Measurements from ENCODE around the gene PCDHGA7.
A peak's percentile ranks its signal among the peaks of the same experiment; 100 is the strongest.
"Not testable (repeated sequence)": the region's sequence is repeated elsewhere in the genome, so short reads cannot be mapped to it uniquely, and the experiment has no call there.

The PCDHGA7 gene

GRCh38 chr5:141402553-141403243 is 20.2 kb downstream of the PCDHGA7 start, which contains the start of gene PCDHGA9:
Gene PCDHGA9 (plus strand): TSS chr5:141402778. CDS start chr5:141402953, 175 bp downstream.
- DNase-seq = peak; percentile 6

GRCh38 chr5:141403387-141403786 is 20.8 kb downstream of the PCDHGA7 start:
- DNase-seq = no peak

GRCh38 chr5:141407790-141408505 is 25.4 kb downstream of the PCDHGA7 start, which contains the start of gene PCDHGB6:
Gene PCDHGB6 (plus strand): TSS chr5:141408021. CDS start chr5:141408203, 182 bp downstream.
- DNase-seq = not testable (repeated sequence)

- no peak for DNase-seq
Observed at GRCh38 chr5:141409598-141410306, 27.2 kb downstream of the PCDHGA7 start.

GRCh38 chr5:141411575-141411974 is 29.0 kb downstream of the PCDHGA7 start:
- no peak for DNase-seq

- peak; percentile 7 for DNase-seq
Observed at GRCh38 chr5:141412854-141413539, 30.5 kb downstream of the PCDHGA7 start, which contains the start of gene PCDHGA10. Gene PCDHGA10 (plus strand): TSS chr5:141412987. CDS start chr5:141413176, 189 bp downstream.

- no peak for DNase-seq
Observed at GRCh38 chr5:141413540-141414069, 31.1 kb downstream of the PCDHGA7 start.

GRCh38 chr5:141414548-141415274 is 32.2 kb downstream of the PCDHGA7 start:
- not testable (repeated sequence) for DNase-seq

GRCh38 chr5:141415275-141415618 is 32.7 kb downstream of the PCDHGA7 start:
- DNase-seq = not testable (repeated sequence)

GRCh38 chr5:141417494-141418172 is 35.1 kb downstream of the PCDHGA7 start, which contains the start of gene PCDHGB7:
Gene PCDHGB7 (plus strand): TSS chr5:141417677. CDS start chr5:141417860, 183 bp downstream.
- DNase-seq = not testable (repeated sequence)

GRCh38 chr5:141419074-141419880 is 36.7 kb downstream of the PCDHGA7 start:
- DNase-seq = no peak

GRCh38 chr5:141420855-141421488 is 38.4 kb downstream of the PCDHGA7 start, which contains the start of gene PCDHGA11:
Gene PCDHGA11 (plus strand): TSS chr5:141421051. CDS start chr5:141421228, 177 bp downstream.
- DNase-seq = no peak

- DNase-seq = no peak
Observed at GRCh38 chr5:141421489-141421855, 38.9 kb downstream of the PCDHGA7 start.

GRCh38 chr5:141422742-141423291 is 40.3 kb downstream of the PCDHGA7 start:
- DNase-seq = no peak

- no peak for DNase-seq
Observed at GRCh38 chr5:141427783-141428426, 45.4 kb downstream of the PCDHGA7 start.

- no peak for DNase-seq
Observed at GRCh38 chr5:141430332-141431113, 48.0 kb downstream of the PCDHGA7 start, which contains the start of gene PCDHGA12. Gene PCDHGA12 (plus strand): TSS chr5:141430507. CDS start chr5:141430760, 253 bp downstream.

GRCh38 chr5:141431286-141431685 is 48.7 kb downstream of the PCDHGA7 start:
- DNase-seq = no peak

GRCh38 chr5:141432308-141432707 is 49.8 kb downstream of the PCDHGA7 start:
- not testable (repeated sequence) for DNase-seq

Data from NCI-H510A treated with DMSO at 0.1 percent for 48 hours (cell line).